GM21447 (cell line): ENCODE data around the gene POC1A.

Source experiments
- ATAC-seq: cut with Tn5 transposase; IDR thresholded peaks from one replicate; pipeline ENCODE4 v1.9.1; 2021; ENCODE audit not compliant: unreplicated experiment

POC1A gene

GRCh38 chr3:52070724-52071621 is 83.2 kb downstream of the POC1A start:
- ATAC-seq = no peak

GRCh38 chr3:52069855-52070254 is 84.4 kb downstream of the POC1A start:
- ATAC-seq = no peak

- no peak for ATAC-seq
Observed at GRCh38 chr3:52069135-52069534, 85.1 kb downstream of the POC1A start.

GRCh38 chr3:52068730-52069129 is 85.5 kb downstream of the POC1A start:
- no peak for ATAC-seq

GRCh38 chr3:52068055-52068571 is 86.1 kb downstream of the POC1A start:
- ATAC-seq = no peak

GRCh38 chr3:52067526-52067925 is 86.7 kb downstream of the POC1A start:
- no peak for ATAC-seq

GRCh38 chr3:52067046-52067445 is 87.2 kb downstream of the POC1A start:
- ATAC-seq = no peak

- ATAC-seq = no peak
Observed at GRCh38 chr3:52065264-52065756, 88.9 kb downstream of the POC1A start.

- ATAC-seq = no peak
Observed at GRCh38 chr3:52064561-52064960, 89.7 kb downstream of the POC1A start.

GRCh38 chr3:52063026-52063723 is 91.0 kb downstream of the POC1A start:
- no peak for ATAC-seq

GRCh38 chr3:52062505-52062904 is 91.7 kb downstream of the POC1A start:
- ATAC-seq = no peak

GRCh38 chr3:52061121-52061910 is 92.9 kb downstream of the POC1A start:
- ATAC-seq = no peak

- no peak for ATAC-seq
Observed at GRCh38 chr3:52059781-52060180, 94.4 kb downstream of the POC1A start.

- ATAC-seq = no peak
Observed at GRCh38 chr3:52057812-52058495, 96.3 kb downstream of the POC1A start.

- ATAC-seq = peak; percentile 70
Observed at GRCh38 chr3:52056968-52057811, 97.0 kb downstream of the POC1A start.

GRCh38 chr3:52056521-52056967 is 97.7 kb downstream of the POC1A start, which contains the start of gene DUSP7:
Gene DUSP7 (minus strand): TSS chr3:52056571. CDS start chr3:52056366, 205 bp downstream.
- peak; percentile 25 for ATAC-seq

GRCh38 chr3:52055537-52056351 is 98.5 kb downstream of the POC1A start:
- no peak for ATAC-seq
